ENCODE measurements around the gene SULT1A2. TPM values are rescaled to one million over a fixed set of nuclear protein-coding genes. Genes with fewer than 3 reads are reported as not detected.
"Not testable (repeated sequence)": the region's sequence is repeated elsewhere in the genome, so short reads cannot be mapped to it uniquely, and the experiment has no call there.

The SULT1A2 gene
- total RNA-seq, result under 1 TPM; 0.21 to 0.73 (median 0.56) TPM
- polyA plus RNA-seq, result under 1 TPM in 1 of 2 donors, not detected in 1; 0.38 TPM
- 0.54 reads per million for total RNA-seq

DNA sequence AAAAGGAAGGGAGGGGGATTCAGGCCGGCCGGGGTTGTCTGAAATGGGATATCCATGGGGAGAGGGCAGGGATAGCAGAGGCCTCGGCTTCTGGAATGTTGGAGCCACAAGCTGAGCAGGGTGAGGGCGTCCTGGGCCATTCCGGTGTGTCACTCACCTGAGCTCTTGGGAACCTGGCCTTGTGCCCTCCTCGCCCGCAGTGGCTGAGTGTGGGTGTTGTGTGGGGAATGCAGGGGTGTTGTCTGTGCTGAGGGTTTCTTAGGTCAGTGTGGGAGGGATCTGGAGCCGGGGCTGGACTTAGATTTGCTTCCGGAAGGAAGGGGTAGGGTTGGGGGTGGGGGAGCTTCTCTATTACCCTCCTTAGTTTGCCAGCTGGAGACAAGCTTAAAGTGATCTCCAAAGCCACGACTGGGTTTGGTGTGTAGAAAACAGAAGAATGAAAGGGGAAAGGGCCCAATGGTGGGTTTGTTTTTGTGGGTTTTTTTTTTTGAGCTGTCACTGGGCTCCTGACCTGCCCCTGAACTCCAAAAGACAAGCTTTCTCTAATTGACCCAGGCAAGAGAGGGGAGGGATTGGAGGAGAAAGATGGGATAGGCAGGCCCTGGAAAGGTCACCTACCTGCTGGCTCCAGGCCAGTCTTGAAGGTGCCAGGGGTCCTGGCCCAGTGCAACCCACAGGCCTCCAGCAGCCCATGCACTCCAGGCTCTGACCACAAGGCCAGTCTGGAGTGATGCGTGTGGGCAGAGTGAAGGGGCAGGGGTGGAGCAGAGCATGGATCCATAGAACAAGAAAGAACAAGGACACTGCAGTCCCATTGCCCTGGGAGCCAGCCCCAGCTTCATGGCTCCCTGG lies at the start of gene SULT1A2:
Gene SULT1A2, minus strand, starts transcription at position 211 of the 852 bp plus-strand sequence. CDS start 1,120 bp downstream, outside the sequence.
- H3K27me3 Mint-ChIP-seq, result no peaks in the 10 kb centered on the region
- Histone ChIP-seq H3K27me3 (ENCODE audit: control insufficient read depth in 2 of 2, insufficient read depth in 2 of 2, low read length in 2 of 2) (no peaks in the 10 kb centered on the region), H3K36me3 (ENCODE audit: control insufficient read depth in 2 of 3, insufficient read depth in 3 of 3, low read length in 3 of 3) (peaks cover 0 to 4% (median 0%) of the 10 kb centered on the region in 3 experiments), H3K9me3 (ENCODE audit: control insufficient read depth in 2 of 3, low read length in 3 of 3) (no peaks in the 10 kb centered on the region), H3K4me3 (ENCODE audit: low read length) (no peak within 1 kb of the TSS), H3K27ac (ENCODE audit: low read depth, low read length) (no peak within 1 kb of the TSS), H3K4me1 (ENCODE audit: control insufficient read depth in 2 of 2, insufficient read depth in 2 of 2, low read length in 2 of 2) (no peaks in the 10 kb centered on the region)
- H3K4me1 Mint-ChIP-seq, result peaks cover 0 to 12% (median 7%) of the 10 kb centered on the region in 7 donors
- POLR2A ChIA-PET, result interaction anchor here (1.6 kb wide), 1 partner anchor 14 kb away, joined by 5 read pairs; no protein-coding TSS in a partner anchor
- H3K36me3 Mint-ChIP-seq, result peaks cover 0 to 4% (median 0%) of the 10 kb centered on the region in 5 donors
- intact Hi-C loops (cut with micrococcal nuclease), result no loop called here
- H3K27ac Mint-ChIP-seq, result peak within 1 kb of the TSS in 6 of 9 donors; percentile 14 to 63 (median 46)
- no peaks in the 10 kb centered on the region for H3K9me3 Mint-ChIP-seq
- CTCF ChIA-PET, result no interaction called here
- H3K4me3 Mint-ChIP-seq, result no peak within 1 kb of the TSS
- DNase-seq (no peak), ATAC-seq (no peak)

DNA sequence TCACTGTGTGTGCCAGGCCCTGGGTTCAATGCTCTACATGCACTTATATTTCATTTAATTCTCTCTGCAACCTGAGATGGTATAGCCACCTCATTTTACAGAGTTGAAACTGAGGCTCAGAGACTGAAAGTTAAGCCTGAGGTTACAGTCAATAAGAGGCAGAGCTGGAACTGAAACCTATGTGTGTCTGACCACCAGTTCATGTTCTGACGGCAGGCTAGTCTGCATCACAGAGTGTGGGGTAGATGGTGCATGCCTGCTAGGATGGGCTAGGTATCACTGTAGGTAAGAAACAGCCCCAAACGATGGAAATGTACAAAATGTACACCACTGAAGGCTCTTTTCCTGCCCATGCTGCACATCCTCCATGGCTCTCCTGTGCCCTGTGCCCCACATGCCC lies 43.1 kb upstream of the SULT1A2 start:
- DNase-seq; H3K4me3 ChIP-seq (ENCODE audit: low read length); H3K27me3 ChIP-seq (ENCODE audit: control insufficient read depth in 2 of 2, insufficient read depth in 2 of 2, low read length in 2 of 2); H3K36me3 Mint-ChIP-seq; H3K9me3 ChIP-seq (ENCODE audit: control insufficient read depth in 2 of 3, low read length in 3 of 3); H3K4me1 ChIP-seq (ENCODE audit: control insufficient read depth in 2 of 2, insufficient read depth in 2 of 2, low read length in 2 of 2); H3K27ac ChIP-seq (ENCODE audit: low read depth, low read length); H3K9me3 Mint-ChIP-seq; intact Hi-C loops (cut with micrococcal nuclease); H3K4me1 Mint-ChIP-seq; POLR2A ChIA-PET; H3K27me3 Mint-ChIP-seq; CTCF ChIA-PET; H3K4me3 Mint-ChIP-seq; H3K36me3 ChIP-seq (ENCODE audit: control insufficient read depth in 2 of 3, insufficient read depth in 3 of 3, low read length in 3 of 3); ATAC-seq: not testable (repeated sequence)
- peak overlapping the region in 1 of 9 donors; percentile 59 for H3K27ac Mint-ChIP-seq

GRCh38 chr16:28638359-28638758 lies 41.5 kb upstream of the SULT1A2 start:
- H3K36me3 ChIP-seq (ENCODE audit: control insufficient read depth in 2 of 3, insufficient read depth in 3 of 3, low read length in 3 of 3); H3K36me3 Mint-ChIP-seq; H3K4me1 ChIP-seq (ENCODE audit: control insufficient read depth in 2 of 2, insufficient read depth in 2 of 2, low read length in 2 of 2); ATAC-seq; H3K4me3 Mint-ChIP-seq; H3K4me1 Mint-ChIP-seq; H3K27me3 ChIP-seq (ENCODE audit: control insufficient read depth in 2 of 2, insufficient read depth in 2 of 2, low read length in 2 of 2); H3K27me3 Mint-ChIP-seq; CTCF ChIA-PET; POLR2A ChIA-PET; H3K9me3 Mint-ChIP-seq; intact Hi-C loops (cut with micrococcal nuclease); H3K4me3 ChIP-seq (ENCODE audit: low read length); DNase-seq; H3K27ac ChIP-seq (ENCODE audit: low read depth, low read length); H3K27ac Mint-ChIP-seq; H3K9me3 ChIP-seq (ENCODE audit: control insufficient read depth in 2 of 3, low read length in 3 of 3): not testable (repeated sequence)

- CTCF ChIA-PET; H3K4me3 Mint-ChIP-seq; H3K27me3 ChIP-seq (ENCODE audit: control insufficient read depth in 2 of 2, insufficient read depth in 2 of 2, low read length in 2 of 2); H3K9me3 Mint-ChIP-seq; H3K36me3 ChIP-seq (ENCODE audit: control insufficient read depth in 2 of 3, insufficient read depth in 3 of 3, low read length in 3 of 3); ATAC-seq; H3K27ac ChIP-seq (ENCODE audit: low read depth, low read length); H3K27me3 Mint-ChIP-seq; H3K27ac Mint-ChIP-seq; POLR2A ChIA-PET; H3K4me3 ChIP-seq (ENCODE audit: low read length); DNase-seq; intact Hi-C loops (cut with micrococcal nuclease); H3K4me1 ChIP-seq (ENCODE audit: control insufficient read depth in 2 of 2, insufficient read depth in 2 of 2, low read length in 2 of 2); H3K4me1 Mint-ChIP-seq; H3K9me3 ChIP-seq (ENCODE audit: control insufficient read depth in 2 of 3, low read length in 3 of 3); H3K36me3 Mint-ChIP-seq: not testable (repeated sequence)
Measured at GRCh38 chr16:28637765-28638164, 40.9 kb upstream of the SULT1A2 start, which contains the start of gene NPIPB8. TSS of gene NPIPB8 (plus strand) at chr16:28638065. CDS start at chr16:28638361, 296 bp downstream.

- H3K36me3 Mint-ChIP-seq; H3K27ac ChIP-seq (ENCODE audit: low read depth, low read length); H3K9me3 ChIP-seq (ENCODE audit: control insufficient read depth in 2 of 3, low read length in 3 of 3); H3K4me3 ChIP-seq (ENCODE audit: low read length); POLR2A ChIA-PET; intact Hi-C loops (cut with micrococcal nuclease); CTCF ChIA-PET; H3K9me3 Mint-ChIP-seq; H3K36me3 ChIP-seq (ENCODE audit: control insufficient read depth in 2 of 3, insufficient read depth in 3 of 3, low read length in 3 of 3); H3K4me1 Mint-ChIP-seq; H3K4me3 Mint-ChIP-seq; H3K27me3 Mint-ChIP-seq; DNase-seq; ATAC-seq; H3K27me3 ChIP-seq (ENCODE audit: control insufficient read depth in 2 of 2, insufficient read depth in 2 of 2, low read length in 2 of 2); H3K27ac Mint-ChIP-seq; H3K4me1 ChIP-seq (ENCODE audit: control insufficient read depth in 2 of 2, insufficient read depth in 2 of 2, low read length in 2 of 2): not testable (repeated sequence)
Measured at GRCh38 chr16:28636093-28636823, 39.4 kb upstream of the SULT1A2 start.

GRCh38 chr16:28630905-28631304 lies 34.1 kb upstream of the SULT1A2 start:
- H3K4me3 Mint-ChIP-seq; H3K9me3 Mint-ChIP-seq; H3K4me1 ChIP-seq (ENCODE audit: control insufficient read depth in 2 of 2, insufficient read depth in 2 of 2, low read length in 2 of 2); H3K27ac Mint-ChIP-seq; H3K4me3 ChIP-seq (ENCODE audit: low read length); CTCF ChIA-PET; H3K36me3 ChIP-seq (ENCODE audit: control insufficient read depth in 2 of 3, insufficient read depth in 3 of 3, low read length in 3 of 3); DNase-seq; POLR2A ChIA-PET; ATAC-seq; H3K27me3 ChIP-seq (ENCODE audit: control insufficient read depth in 2 of 2, insufficient read depth in 2 of 2, low read length in 2 of 2); H3K36me3 Mint-ChIP-seq; H3K9me3 ChIP-seq (ENCODE audit: control insufficient read depth in 2 of 3, low read length in 3 of 3); H3K4me1 Mint-ChIP-seq; H3K27ac ChIP-seq (ENCODE audit: low read depth, low read length); intact Hi-C loops (cut with micrococcal nuclease): not testable (repeated sequence)
- peaks cover 0 to 20% (median 0%) of the 10 kb centered on the region in 5 donors for H3K27me3 Mint-ChIP-seq

Data from naive thymus-derived CD4-positive, alpha-beta T cell (primary cell).